ENCODE results near the gene EXOC6. TPM values are rescaled to one million over a fixed set of nuclear protein-coding genes. Genes with fewer than 3 reads are reported as not detected.

Gene EXOC6
- total RNA-seq, 3 donors from 2014 or later (not counting 1 experiment from before 2014, with no cell fraction given), result 12.1 to 18.2 (median 16.1) TPM

DNA sequence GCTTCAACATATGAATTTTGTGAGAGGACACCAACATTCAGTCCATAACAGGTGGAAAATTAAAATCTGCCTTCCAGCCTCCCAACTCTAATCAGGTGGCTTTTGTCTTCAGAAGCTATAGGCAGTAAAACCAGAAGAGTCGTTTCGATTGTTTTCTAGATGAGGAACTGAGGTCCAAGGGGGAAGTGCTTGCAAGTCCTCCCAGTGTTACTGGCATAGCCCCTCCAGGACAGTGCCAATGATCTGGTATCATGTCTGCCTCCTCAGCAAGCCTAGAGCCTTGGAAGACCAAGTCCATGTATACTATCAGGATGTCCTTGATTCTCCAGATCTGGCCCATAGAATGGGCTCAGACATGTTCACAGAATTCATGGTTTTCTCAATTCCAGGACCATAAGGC, 242.3 kb downstream of the EXOC6 start:
- no peak overlapping the region for H3K4me3 Mint-ChIP-seq
- Histone ChIP-seq H3K27me3 (ENCODE audit: control insufficient read depth, insufficient read depth, low read length) (no peaks in the 10 kb centered on the region), H3K4me1 (ENCODE audit: control insufficient read depth, insufficient read depth, low read length) (no peaks in the 10 kb centered on the region), H3K36me3 (ENCODE audit: control insufficient read depth, insufficient read depth, low read length) (no peaks in the 10 kb centered on the region), H3K27ac (ENCODE audit: low read length) (no peak overlapping the region), H3K4me3 (ENCODE audit: low read length) (no peak overlapping the region), H3K9me3 (ENCODE audit: control insufficient read depth, insufficient read depth, low read length) (no peaks in the 10 kb centered on the region)
- no peak overlapping the region for H3K27ac Mint-ChIP-seq
- ATAC-seq, result no peak
- no peaks in the 10 kb centered on the region for H3K4me1 Mint-ChIP-seq
- no peaks in the 10 kb centered on the region for H3K36me3 Mint-ChIP-seq
- peaks cover 6 to 12% of the 10 kb centered on the region in 2 donors for H3K27me3 Mint-ChIP-seq (ENCODE audit: low read depth in 2 of 2)
- 57% methylated on average over 2 of the region's 2 CpGs for WGBS (ENCODE audit: insufficient coverage)
- H3K9me3 Mint-ChIP-seq, result no peaks in the 10 kb centered on the region
- intact Hi-C loops (cut with micrococcal nuclease), result no loop called here
- no peak for DNase-seq
- TF ChIP-seq CTCF (IDR thresholded peaks at IDR 0.05), result no peak

GRCh38 chr10:93091960-93092359, 243.6 kb downstream of the EXOC6 start:
- H3K36me3 Mint-ChIP-seq, result no peaks in the 10 kb centered on the region
- H3K9me3 Mint-ChIP-seq, result no peaks in the 10 kb centered on the region
- H3K27ac ChIP-seq (ENCODE audit: low read length), result no peak overlapping the region
- no peaks in the 10 kb centered on the region for H3K9me3 ChIP-seq (ENCODE audit: control insufficient read depth, insufficient read depth, low read length)
- H3K27ac Mint-ChIP-seq, result no peak overlapping the region
- no peaks in the 10 kb centered on the region for H3K4me1 Mint-ChIP-seq
- no peak for TF ChIP-seq CTCF (IDR thresholded peaks at IDR 0.05)
- 92% methylated on average over 3 of the region's 3 CpGs for WGBS (ENCODE audit: insufficient coverage)
- intact Hi-C loops (cut with micrococcal nuclease), result no loop called here
- H3K27me3 ChIP-seq (ENCODE audit: control insufficient read depth, insufficient read depth, low read length), result no peaks in the 10 kb centered on the region
- H3K4me3 Mint-ChIP-seq, result no peak overlapping the region
- no peaks in the 10 kb centered on the region for H3K4me1 ChIP-seq (ENCODE audit: control insufficient read depth, insufficient read depth, low read length)
- peaks cover 6 to 12% of the 10 kb centered on the region in 2 donors for H3K27me3 Mint-ChIP-seq (ENCODE audit: low read depth in 2 of 2)
- H3K36me3 ChIP-seq (ENCODE audit: control insufficient read depth, insufficient read depth, low read length), result no peaks in the 10 kb centered on the region
- DNase-seq, result no peak
- no peak overlapping the region for H3K4me3 ChIP-seq (ENCODE audit: low read length)
- ATAC-seq, result no peak

GRCh38 chr10:93095225-93095624, 246.9 kb downstream of the EXOC6 start:
- Histone ChIP-seq H3K27me3 (ENCODE audit: control insufficient read depth, insufficient read depth, low read length) (no peaks in the 10 kb centered on the region), H3K36me3 (ENCODE audit: control insufficient read depth, insufficient read depth, low read length) (no peaks in the 10 kb centered on the region), H3K4me3 (ENCODE audit: low read length) (no peak overlapping the region), H3K27ac (ENCODE audit: low read length) (no peak overlapping the region), H3K9me3 (ENCODE audit: control insufficient read depth, insufficient read depth, low read length) (no peaks in the 10 kb centered on the region), H3K4me1 (ENCODE audit: control insufficient read depth, insufficient read depth, low read length) (no peaks in the 10 kb centered on the region)
- Mint-ChIP-seq H3K9me3 (no peaks in the 10 kb centered on the region), H3K4me3 (no peak overlapping the region), H3K27ac (no peak overlapping the region), H3K36me3 (no peaks in the 10 kb centered on the region), H3K4me1 (no peaks in the 10 kb centered on the region), H3K27me3 (ENCODE audit: low read depth in 2 of 2) (peaks cover 0 to 5% of the 10 kb centered on the region in 2 donors)
- DNase-seq, result no peak
- no peak for TF ChIP-seq CTCF (IDR thresholded peaks at IDR 0.05)
- WGBS (ENCODE audit: insufficient coverage), result 82% methylated on average over 1 of the region's 1 CpG
- intact Hi-C loops (cut with micrococcal nuclease), result no loop called here
- ATAC-seq, result no peak

GRCh38 chr10:93096901-93097300, 248.6 kb downstream of the EXOC6 start:
- H3K4me1 ChIP-seq (ENCODE audit: control insufficient read depth, insufficient read depth, low read length), result no peaks in the 10 kb centered on the region
- Mint-ChIP-seq H3K9me3 (no peaks in the 10 kb centered on the region), H3K27ac (no peak overlapping the region), H3K27me3 (ENCODE audit: low read depth in 2 of 2) (peaks cover 0 to 5% of the 10 kb centered on the region in 2 donors), H3K4me3 (no peak overlapping the region), H3K4me1 (no peaks in the 10 kb centered on the region), H3K36me3 (no peaks in the 10 kb centered on the region)
- ATAC-seq (no peak), DNase-seq (no peak)
- H3K36me3 ChIP-seq (ENCODE audit: control insufficient read depth, insufficient read depth, low read length), result no peaks in the 10 kb centered on the region
- no peak overlapping the region for H3K4me3 ChIP-seq (ENCODE audit: low read length)
- H3K27me3 ChIP-seq (ENCODE audit: control insufficient read depth, insufficient read depth, low read length), result no peaks in the 10 kb centered on the region
- no peaks in the 10 kb centered on the region for H3K9me3 ChIP-seq (ENCODE audit: control insufficient read depth, insufficient read depth, low read length)
- no peak overlapping the region for H3K27ac ChIP-seq (ENCODE audit: low read length)
- TF ChIP-seq CTCF (IDR thresholded peaks at IDR 0.05), result no peak
- intact Hi-C loops (cut with micrococcal nuclease), result no loop called here
- WGBS (ENCODE audit: insufficient coverage), result 82% methylated on average over 5 of the region's 5 CpGs
